T-helper 2 cell (primary cell): ENCODE results near the gene GLI3.

ENCODE experiments used
- DNase-seq, 5 experiments: peaks; one replicate each; pipeline versions ENCODE4 v3.0.0 to v3.0.0-alpha.2; 2012 to 2022

GLI3 gene

DNA sequence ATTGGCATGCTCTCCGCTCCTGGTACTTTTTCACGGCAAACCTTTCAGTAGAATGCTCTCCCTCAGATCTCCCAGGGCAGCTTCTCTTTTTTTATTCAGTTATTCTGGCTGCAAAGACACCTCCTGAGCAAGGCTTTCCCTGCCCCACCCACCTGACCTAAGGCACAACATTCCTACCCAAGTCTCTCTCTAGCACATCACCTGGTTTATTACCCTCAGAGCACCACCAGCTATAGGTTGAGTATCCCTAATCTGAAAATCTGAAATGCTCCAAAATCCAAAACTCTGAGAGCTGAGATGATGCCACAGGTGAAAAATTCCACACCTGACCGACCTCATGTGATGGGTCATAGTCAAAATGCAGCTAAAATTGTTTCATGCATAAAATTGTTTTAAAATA lies 99.6 kb downstream of the GLI3 start:
- DNase-seq: no peak

DNA sequence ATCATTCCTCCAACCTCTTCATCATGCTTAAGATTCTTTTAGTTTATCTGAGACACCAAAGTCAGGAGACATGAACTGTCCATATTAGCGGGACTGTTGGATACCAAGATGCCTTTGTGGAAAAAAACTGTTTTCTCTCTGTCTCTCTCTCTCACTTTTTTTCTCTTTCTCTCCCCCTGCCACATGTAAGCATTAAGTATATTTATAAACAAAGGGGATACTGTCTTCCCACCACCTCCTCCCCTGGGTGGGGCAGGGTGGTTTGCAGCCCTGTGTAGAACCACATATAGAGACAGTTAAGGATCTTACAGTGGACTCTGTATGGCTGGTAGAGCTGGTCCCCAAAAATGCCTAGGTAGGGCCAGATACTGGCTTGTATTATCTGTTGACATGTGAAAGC lies 101.3 kb downstream of the GLI3 start:
- no peak for DNase-seq

DNA sequence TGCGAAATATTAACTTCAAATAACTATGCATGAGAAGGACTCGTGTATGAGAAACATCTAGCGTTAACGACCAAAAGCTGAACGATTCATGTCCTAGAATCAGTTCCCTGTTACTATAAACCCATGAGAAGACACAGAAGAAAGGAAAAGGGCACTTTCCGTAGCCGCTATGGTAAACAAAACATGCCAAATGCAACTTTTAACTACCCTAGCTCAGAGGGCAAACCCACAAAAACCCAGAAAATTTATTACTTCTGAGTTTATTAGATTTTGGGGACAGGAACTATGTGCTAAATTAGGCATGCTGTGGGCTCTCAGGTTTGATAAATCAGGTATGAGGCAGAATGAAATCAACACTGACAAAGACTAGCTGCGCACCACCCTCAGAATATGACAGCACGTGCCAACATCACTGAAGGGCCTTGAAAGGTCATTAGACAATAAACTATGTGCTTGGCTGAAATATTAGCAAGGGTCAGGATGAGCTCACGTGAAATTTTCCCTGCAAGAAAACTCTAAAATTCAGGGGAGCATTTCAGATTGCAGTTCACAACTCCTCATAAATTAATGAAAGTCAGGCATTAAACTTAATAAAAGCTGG lies 102.6 kb downstream of the GLI3 start:
- DNase-seq: no peak

DNA sequence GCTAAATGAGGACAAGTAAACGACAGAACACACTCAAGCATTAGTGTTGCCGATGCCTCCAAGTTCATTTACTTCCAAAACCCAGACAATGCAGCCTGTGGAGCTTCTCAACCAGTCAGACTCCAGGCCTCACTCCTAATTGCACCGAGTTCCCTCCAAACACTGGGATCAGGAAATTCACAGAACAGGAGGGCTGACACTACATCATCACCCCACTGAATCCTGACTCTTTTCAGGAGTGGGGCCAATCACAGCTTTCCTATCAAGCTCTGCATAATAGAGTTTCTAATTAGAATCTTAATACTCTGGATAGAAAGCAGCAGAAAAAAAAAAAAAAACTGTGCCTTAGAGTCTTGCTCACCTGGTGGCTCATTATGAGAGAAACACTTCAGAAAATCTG lies 103.7 kb downstream of the GLI3 start:
- DNase-seq: no peak

DNA sequence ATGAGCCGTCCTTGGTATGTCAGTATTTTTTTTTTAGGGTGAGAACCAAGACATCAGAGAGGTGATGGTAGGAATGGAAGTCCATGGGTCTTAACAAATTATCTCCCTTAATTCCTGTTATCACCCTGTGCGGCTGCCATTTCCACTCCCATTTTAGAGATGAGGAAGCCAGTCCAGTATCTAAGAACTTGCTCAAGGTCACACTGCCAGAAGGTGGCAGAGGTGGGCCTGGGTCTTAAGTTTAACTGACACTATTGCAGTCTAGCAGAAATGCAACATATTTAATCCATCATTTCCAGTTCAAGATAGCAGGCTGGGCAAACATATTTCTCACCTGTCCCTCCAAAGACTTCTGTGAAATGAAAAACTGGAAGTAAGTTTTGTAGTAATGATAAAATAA lies 108.3 kb downstream of the GLI3 start:
- DNase-seq: no peak

DNA sequence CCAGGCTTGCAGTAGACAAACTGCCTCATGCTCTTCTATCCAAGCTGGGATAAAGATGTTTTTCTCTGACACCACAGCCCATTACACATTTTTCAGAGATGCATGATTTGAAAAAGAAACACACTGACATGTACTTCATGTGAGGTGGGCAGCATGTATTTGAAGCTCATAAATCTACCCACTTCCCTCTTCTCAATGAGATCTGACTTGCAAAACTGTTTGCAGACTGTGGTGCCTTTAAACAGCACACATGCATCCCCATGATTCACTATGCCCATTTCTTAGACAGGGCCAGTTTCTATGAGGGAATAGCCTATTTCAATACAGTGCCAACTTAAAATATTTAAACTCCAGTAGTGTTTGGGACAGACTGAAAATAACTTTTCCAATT lies 109.8 kb downstream of the GLI3 start:
- no peak for DNase-seq

DNA sequence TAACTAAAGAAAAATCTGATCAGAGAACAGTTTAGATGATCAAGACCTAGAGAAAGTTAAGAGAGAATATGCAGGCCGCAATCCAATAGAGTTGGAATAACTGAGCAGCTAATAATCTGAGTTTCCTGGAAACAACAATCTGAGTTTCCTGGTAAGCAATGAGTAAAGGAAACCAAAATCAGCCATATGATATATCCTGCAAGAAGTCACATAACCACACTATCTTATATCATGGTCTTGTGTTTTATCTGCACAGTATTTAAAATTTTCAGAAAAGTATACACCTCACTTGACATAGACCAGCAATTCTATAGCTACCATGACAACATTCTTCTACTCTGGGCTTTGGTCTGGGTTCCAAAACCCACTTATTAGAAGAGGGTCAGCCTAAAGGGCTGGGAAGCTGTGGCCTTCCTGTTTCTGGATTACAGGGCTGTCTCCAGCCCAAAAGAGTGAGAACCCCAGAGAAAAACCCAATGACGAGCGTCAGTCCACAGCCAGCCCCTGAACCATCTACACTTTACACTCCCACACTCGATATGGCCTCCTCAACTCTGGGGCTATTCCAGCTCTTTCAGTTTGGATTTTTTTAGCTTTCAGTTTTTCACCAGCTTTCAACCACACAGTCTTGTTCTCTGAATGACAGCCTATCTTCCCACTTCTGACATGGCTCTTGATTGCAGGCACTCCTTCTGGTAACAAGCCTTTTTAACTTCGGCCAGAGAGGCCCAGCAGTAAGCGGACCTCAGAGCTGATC lies 110.4 kb downstream of the GLI3 start:
- no peak for DNase-seq

DNA sequence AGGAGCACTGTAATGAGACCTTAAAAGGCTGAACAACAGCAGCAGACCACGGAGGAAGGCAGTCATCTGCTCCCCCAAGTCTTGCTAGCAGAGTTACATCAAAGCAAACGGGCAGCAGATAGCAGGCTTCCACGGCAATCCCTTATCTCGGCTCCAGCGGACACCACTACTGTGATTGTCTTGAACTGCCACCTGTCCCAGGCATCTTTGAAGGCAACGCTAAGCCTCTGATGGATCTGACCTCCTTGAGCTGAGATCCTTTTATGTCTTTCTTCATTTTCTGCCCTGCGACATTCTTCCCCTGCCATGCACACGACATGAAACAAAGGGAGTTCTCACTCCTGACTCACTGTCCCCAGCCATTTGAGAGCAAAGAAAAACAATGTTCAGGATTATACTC lies 111.7 kb downstream of the GLI3 start:
- no peak for DNase-seq

DNA sequence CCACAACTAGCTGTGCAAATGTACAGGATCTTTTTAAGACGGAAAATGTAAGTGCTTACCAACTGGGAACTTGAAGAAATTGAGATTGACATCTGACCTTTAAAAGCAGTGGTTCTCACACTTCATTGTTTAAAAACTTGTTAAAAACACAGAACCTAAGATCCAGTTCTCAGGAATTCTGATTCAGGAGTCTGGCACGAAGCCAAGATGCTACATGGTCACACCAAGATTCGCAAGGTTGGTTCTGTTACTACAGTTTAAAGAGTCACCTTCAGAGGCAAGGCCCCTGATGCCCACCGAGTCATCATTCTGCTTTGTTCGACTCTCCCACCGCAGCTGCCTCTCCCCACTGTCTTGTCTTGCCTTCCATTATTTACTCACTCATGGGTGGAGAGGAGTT lies 113.3 kb downstream of the GLI3 start:
- no peak for DNase-seq

DNA sequence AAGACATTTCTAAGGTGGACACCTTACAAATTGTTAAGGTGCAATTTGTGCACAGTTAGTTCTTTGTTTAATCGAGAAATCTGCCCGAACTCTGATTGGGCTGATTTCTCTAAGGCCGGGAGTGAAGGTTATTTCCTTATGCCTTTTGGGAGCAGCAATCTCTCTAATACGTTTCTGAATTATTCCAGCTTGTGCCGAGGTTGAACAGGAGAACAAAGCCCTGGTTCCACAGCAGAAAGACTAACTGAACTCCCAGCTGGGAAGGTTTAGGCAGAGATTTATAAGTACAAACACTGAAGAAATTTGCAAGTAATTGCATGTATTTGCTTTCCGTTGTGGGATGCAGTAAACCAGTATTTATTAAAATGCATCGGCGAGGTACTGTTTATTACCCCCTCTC lies 116.8 kb downstream of the GLI3 start:
- DNase-seq: no peak

DNA sequence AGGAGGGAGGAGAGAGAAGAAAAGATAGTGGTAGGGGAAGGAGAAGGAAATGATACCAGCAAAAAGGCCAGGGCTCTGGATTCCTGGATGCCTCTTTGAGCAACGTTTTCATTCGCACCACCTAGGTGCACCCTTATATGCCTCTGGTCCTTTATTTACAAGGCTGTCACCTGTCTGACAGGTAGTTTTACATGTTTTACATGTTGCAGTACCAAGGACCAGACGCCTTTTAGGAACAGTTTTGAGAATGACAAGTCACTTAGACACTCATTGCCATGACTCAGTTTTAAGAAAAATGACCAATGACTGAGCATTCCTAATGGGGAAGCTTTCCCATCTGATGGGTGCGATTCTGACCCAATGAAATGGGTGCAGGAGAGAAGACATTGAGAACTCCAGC lies 119.8 kb downstream of the GLI3 start:
- DNase-seq: no peak

DNA sequence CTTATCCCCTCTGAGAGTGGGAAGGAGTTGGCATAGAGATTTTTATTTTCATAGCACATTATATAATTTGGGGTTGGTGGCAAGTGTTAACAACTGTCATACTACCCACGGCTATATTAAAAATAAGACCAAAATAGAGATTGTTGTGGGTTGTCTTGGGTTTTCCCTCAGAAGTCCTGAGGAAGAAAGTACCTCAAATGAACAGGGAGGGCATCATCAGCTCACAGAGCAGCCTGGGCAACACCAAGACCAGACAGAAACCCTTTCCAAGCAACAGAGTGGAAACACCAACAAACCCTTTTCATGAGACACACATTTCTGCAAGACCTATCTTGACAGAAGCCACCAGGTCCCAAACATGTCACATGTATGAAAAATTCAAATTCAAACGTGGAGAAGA lies 121.2 kb downstream of the GLI3 start:
- DNase-seq: no peak

DNA sequence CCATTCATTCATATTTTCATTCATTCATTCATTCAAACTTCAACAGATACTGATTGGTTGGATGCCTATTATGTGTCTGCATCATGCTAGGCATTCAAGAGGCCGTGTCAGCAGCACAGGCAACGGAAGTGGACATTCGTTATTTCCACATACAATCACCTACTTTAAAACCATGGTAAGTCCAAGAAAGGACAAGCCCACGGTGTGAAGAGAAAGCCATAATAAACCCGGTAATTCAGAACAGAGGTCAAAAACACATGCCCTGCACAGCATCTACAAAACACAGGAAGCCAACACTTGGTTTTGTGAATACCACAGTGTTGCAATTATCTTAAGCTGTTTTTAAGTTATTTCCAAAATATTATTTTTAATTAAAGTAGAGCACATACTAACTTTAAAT lies 126.7 kb downstream of the GLI3 start:
- DNase-seq: no peak

DNA sequence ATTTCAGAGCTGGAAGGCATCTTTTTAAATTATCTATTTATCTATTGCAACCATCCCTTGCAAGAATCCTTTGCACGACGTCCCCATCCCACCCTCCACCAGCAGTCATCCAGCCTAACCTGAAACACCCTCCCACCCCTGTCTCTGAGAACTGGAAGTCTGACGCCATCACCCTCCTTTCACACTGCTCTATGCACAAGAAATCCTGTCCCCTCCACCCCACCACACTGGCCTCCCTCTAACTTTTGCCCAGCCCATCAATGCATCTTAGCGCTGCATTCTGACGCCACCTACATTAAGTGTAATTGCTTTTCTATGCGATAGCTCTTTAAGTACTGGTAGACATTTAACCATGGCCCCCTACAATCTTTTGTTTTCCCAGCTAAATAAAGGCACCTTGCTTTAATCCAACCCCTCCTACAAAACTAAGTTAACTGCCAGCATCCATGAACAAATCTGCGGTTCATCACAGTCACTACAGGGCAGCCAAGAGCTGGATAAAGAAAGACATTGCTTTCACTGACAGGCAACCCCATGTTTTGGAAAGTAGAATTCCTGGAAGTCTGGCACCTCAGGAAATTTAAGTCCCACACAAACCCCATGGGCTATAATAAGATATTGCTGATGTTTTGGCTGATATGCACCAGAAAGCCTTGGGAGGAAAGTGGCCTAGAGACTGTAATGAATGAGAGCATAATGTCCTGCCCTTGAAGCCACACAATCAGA lies 128.0 kb downstream of the GLI3 start:
- DNase-seq: no peak

DNA sequence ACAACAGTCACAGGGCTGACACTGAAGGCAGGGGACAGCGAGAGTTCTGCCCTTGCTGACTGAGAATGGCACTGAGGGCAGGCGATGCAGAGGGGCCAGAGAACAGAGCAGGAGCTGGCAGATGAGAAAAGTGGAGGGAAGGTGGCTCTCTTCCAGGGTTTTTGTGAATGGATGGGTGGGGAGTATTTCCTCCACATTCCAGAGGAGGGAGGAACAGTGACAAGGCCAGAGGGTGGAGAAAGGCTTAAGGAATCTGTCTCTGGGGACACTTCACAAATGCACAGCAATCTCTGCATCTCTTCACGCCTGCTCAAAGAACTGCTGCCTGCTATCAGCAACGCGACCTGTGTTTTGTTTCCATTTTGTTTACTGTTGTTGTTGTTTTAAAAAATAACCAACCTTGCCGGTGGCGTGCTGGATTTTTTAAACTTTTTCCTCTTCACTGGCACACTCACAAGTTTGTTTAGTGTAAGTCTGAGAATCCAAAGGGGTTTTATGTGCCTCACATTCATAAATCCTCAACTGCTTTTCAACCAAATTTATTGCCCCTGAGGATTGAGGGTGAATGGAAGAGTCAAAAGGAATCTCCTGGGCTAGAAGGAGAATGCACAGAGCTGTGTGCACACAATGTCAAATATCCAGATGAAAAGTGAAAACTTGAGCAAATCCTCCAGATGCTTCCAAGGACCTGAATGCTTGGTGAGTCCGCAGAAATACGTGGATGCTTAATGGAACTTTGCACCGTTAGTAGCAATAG lies 129.3 kb downstream of the GLI3 start:
- DNase-seq: no peak

DNA sequence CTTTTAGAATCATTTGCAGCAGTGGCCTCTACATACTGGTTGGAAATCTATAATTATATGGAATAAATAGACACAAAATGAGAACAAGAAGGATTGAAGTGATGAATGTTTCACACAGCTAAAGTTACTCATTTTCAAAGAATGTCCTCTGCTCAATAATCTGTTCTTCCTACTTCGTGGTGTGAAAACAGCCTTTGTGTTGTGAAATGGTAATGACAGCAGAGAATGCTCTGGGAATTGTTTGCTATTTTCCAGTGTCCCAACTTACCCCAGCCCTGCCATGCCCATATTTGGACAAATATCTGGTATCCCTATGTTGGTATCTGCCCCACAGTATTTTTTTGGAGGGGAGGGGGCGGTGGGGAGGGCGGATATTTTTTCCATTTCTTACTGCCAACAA lies 130.4 kb downstream of the GLI3 start:
- no peak for DNase-seq

DNA sequence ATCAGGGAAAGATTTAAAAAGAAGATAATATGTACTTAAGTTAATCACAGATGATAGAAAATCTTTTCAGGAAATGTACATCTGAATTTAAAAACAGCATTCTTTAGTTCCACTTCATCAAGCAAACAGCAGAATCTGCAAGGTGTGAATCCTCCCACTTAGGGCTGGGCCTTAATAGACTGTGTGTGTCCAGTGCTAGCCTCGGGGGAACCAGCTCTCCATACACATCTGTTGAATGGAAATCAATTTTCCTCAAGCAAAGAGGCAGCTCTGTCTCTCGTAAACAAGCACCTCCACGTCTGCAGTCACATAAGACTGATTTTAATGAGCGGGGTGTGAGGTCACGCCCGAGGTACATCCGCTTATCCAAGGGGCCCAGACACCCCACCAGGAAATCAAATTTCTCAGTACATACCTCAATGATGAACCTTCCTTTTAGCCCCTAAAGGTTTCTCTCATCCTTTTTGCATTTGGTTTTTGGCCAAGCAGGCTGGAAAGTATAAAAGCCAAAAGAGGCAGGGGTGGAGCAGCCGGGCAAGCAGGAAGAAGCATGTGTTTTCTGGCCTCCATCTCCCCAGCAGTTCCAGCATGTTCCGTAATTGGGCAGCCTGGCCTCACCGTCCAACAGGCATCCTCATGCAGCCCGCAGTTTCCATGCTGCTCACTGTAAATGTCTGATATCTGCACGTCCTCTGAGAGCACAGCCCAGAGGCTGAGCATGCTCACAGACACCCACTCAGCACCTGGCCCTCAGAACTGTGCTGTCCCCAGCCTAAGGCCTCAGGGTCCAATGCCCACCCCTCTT lies 131.3 kb downstream of the GLI3 start:
- no peak for DNase-seq

DNA sequence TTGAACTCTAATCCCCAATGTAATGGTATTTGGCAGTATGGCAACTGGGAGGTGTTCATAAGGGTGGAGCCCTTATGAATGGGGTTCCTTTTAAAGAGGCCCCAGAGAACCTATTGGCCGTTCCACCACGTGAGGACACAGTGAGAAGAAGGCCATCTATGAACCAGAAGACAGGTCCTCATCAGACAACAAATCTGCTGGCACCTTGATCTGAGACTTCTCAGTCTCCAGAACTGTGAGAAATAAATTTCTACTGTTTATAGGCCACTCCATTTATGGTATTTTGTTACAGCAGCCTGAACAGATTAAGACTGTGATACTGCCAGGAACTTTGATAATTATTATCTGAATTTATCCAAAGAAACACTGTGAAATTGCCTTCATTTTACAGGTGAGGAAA lies 132.3 kb downstream of the GLI3 start:
- DNase-seq: no peak

DNA sequence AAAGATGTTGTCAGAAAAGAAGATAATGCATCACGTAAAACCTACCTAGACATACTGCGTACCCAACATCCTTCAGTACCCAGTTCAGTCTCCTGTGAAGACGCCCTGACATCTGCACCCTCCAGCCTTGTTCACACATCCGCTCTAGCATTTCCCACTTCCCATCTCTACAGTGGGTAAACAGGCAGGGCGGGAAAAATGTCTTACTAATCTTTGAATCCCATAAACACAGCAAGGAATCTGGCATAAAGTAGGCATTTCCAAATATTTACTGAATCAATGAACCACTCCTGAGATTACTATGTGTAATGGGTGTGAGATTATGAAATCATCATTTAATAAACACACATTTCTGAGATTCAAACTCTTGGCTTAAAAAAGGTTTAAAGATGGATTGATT lies 132.8 kb downstream of the GLI3 start:
- DNase-seq: no peak

DNA sequence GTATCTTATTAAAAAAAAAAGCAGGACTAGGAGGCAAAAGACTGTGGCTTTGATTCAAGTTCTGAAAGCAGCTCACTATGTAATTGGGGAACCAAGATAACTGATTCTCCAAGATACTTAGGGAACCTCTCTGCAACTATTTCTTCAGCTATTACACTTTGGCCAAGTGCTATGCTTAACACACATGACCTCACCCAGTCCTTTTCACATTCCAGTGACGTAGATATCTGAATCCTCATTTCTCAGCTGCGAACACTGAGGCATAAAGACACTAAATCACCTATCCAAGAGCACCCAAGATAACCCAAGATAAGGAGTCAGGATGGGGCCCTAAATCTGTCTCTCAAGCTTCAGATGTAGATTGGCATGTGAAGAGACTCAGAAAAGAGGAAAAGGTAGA lies 133.6 kb downstream of the GLI3 start:
- no peak for DNase-seq

DNA sequence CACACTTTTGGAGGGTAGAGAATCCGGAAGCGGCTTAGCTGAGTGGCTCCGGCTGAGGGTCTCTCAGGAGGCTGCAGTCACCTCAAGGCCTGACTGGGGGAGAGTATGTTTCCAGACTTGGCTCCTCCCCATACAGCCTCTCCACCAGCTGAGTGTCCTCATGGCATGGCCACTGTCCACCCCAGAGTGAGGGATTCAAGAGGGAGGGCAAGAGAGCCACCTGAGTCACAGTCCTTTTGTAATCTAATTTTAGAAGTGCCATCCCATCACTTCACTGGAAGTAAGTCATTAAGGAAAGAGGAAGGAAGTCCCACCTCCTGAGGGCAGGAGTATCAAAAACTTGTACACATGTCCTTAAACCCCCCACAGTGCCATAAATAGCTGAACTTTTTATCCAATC lies 134.0 kb downstream of the GLI3 start:
- DNase-seq: no peak

DNA sequence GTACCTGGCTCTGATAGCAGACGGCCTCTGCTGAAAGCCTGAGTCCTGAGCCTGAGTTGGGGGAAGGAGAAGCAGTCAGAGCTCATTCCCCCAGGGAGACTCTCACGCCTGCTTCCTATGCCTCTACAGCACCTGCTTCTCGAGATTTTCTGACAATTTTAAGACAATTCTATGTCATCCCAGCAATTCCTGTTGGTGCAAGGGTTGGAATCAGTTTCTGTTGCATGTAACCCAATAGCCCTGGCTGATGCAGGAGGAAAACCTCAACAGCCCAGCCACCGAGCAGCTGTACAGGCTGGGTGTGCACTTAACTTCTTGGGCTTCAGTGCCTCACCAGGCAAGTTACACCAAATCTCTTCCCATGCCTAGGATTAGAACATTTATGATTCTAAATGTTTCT lies 134.7 kb downstream of the GLI3 start:
- no peak for DNase-seq

DNA sequence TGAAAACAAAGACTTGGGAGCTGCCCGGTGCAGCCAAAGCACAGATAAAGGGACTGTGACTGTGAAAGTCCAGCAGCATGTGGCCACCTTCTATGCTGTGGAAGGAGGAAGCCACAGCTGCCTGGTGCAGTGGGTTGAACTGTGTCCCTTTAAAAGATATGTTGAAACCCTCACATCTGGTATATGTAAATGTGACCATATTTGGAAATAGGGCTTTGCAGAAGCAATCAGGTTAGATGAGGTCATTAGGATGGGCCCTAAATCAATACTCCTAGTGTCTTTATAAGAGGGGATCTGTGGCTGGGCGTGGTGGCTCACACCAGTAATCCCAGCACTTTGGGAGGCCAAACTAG lies 136.9 kb downstream of the GLI3 start:
- DNase-seq: no peak
